Measurements from ENCODE around the gene CGNL1. TPM values are rescaled to one million over a fixed set of nuclear protein-coding genes. Genes with fewer than 3 reads are reported as not detected.

Gene CGNL1
- total RNA-seq, 4 donors from 2014 or later: 5.7 to 22.9 (median 14.5) TPM

GRCh38 chr15:57460208-57460816, 84.0 kb downstream of the CGNL1 start:
- intact Hi-C loops (cut with DNase I; ENCODE audit: low total_unique reads): no loop called here
- TF ChIP-seq CTCF (IDR thresholded peaks at IDR 0.05) (no peak), POLR2A (IDR thresholded peaks at IDR 0.05) (no peak)
- WGBS, 2 donors: 95% methylated on average over 3 of the region's 3 CpGs
- no peak overlapping the region for H3K4me3 ChIP-seq (ENCODE audit: low read depth, poor library complexity, severe bottlenecking)
- no peak for DNase-seq (ENCODE audit: low spot score in 2 of 2)

- H3K4me3 ChIP-seq (ENCODE audit: low read depth, poor library complexity, severe bottlenecking): no peak overlapping the region
- TF ChIP-seq POLR2A (IDR thresholded peaks at IDR 0.05) (no peak), CTCF (IDR thresholded peaks at IDR 0.05) (no peak)
- no peak for DNase-seq (ENCODE audit: low spot score in 2 of 2)
- 87 to 90% methylated on average over 5 of the region's 5 CpGs for WGBS, 2 donors
- intact Hi-C loops (cut with DNase I; ENCODE audit: low total_unique reads): no loop called here
Measured at GRCh38 chr15:57461541-57461940, 85.2 kb downstream of the CGNL1 start.

GRCh38 chr15:57462381-57462780, 86.1 kb downstream of the CGNL1 start:
- no peak overlapping the region for H3K4me3 ChIP-seq (ENCODE audit: low read depth, poor library complexity, severe bottlenecking)
- 49 to 52% methylated on average over 2 of the region's 2 CpGs for whole genome bisulfite sequencing, 2 donors
- TF ChIP-seq CTCF (IDR thresholded peaks at IDR 0.05): no peak
- no peak for TF ChIP-seq POLR2A (IDR thresholded peaks at IDR 0.05)
- no peak for DNase-seq (ENCODE audit: low spot score in 2 of 2)
- intact Hi-C loops (cut with DNase I; ENCODE audit: low total_unique reads): no loop called here

- WGBS, 2 donors: 63 to 83% methylated on average over 7 of the region's 7 CpGs
- intact Hi-C loops (cut with DNase I; ENCODE audit: low total_unique reads): no loop called here
Measured at GRCh38 chr15:57463360-57463759, 87.1 kb downstream of the CGNL1 start.

GRCh38 chr15:57464480-57464879, 88.2 kb downstream of the CGNL1 start:
- intact Hi-C loops (cut with DNase I; ENCODE audit: low total_unique reads): no loop called here
- TF ChIP-seq CTCF (IDR thresholded peaks at IDR 0.05) (no peak), POLR2A (IDR thresholded peaks at IDR 0.05) (no peak)
- no peak overlapping the region for H3K4me3 ChIP-seq (ENCODE audit: low read depth, poor library complexity, severe bottlenecking)
- 94 to 95% methylated on average over 3 of the region's 3 CpGs for WGBS, 2 donors
- DNase-seq (ENCODE audit: low spot score in 2 of 2): no peak

More at GRCh38 chr15:57463360-57463759, 87.1 kb downstream of the CGNL1 start:
- no peak for DNase-seq (ENCODE audit: low spot score in 2 of 2)
- TF ChIP-seq CTCF (IDR thresholded peaks at IDR 0.05) (no peak), POLR2A (IDR thresholded peaks at IDR 0.05) (no peak)
- H3K4me3 ChIP-seq (ENCODE audit: low read depth, poor library complexity, severe bottlenecking): no peak overlapping the region

GRCh38 chr15:57468486-57468885, 92.2 kb downstream of the CGNL1 start:
- intact Hi-C loops (cut with DNase I; ENCODE audit: low total_unique reads): no loop called here
- 80 to 83% methylated on average over 4 of the region's 4 CpGs for WGBS, 2 donors
- H3K4me3 ChIP-seq (ENCODE audit: low read depth, poor library complexity, severe bottlenecking): no peak overlapping the region
- DNase-seq (ENCODE audit: low spot score in 2 of 2): no peak
- no peak for TF ChIP-seq POLR2A (IDR thresholded peaks at IDR 0.05)
- no peak for TF ChIP-seq CTCF (IDR thresholded peaks at IDR 0.05)

Data from lower leg skin (tissue), 4 donors.